ENCODE measurements around the gene NPC1. TPM values are rescaled to one million over a fixed set of nuclear protein-coding genes. Genes with fewer than 3 reads are reported as not detected.

Gene NPC1
- total RNA-seq, 1 experiment from 2014 or later: 39.6 TPM

- intact Hi-C loops (cut with micrococcal nuclease; ENCODE audit: unreplicated experiment): no loop called here
- H3K27me3 ChIP-seq (ENCODE audit: insufficient read depth, low read depth): no peaks in the 10 kb centered on the region
- H3K4me2 ChIP-seq: peak overlapping the region; percentile 63; the same call in 1 of the 2 replicates
- CTCF ChIA-PET: no interaction called here
- TF ChIP-seq EZH2 (IDR thresholded peaks at IDR 0.05; ENCODE audit: low read depth): no peak
- no peak for TF ChIP-seq CTCF (conservative IDR thresholded peaks at IDR 0.05)
- no peak overlapping the region for H3K4me3 ChIP-seq
- POLR2A ChIA-PET (ENCODE audit: unreplicated experiment): no interaction called here
- peak overlapping the region; percentile 74 for H3K27ac ChIP-seq
- DNase-seq: no peak
- H3F3A ChIP-seq (ENCODE audit: insufficient read depth, low read depth): peaks cover 9% of the 10 kb centered on the region; the same call in 1 of the 2 replicates
- no peaks in the 10 kb centered on the region for H4K20me1 ChIP-seq (ENCODE audit: insufficient read depth)
- no TSS peak for BruUV-seq (replicated peaks)
- peaks cover 15% of the 10 kb centered on the region for H3K79me2 ChIP-seq (ENCODE audit: low read depth)
- H3K9me2 ChIP-seq (ENCODE audit: insufficient read depth): no peaks in the 10 kb centered on the region
- H2AFZ ChIP-seq: no peak overlapping the region
- H3K9me3 ChIP-seq (ENCODE audit: insufficient read depth, low read depth): no peaks in the 10 kb centered on the region
- H3K4me1 ChIP-seq (replicated peaks; ENCODE audit: insufficient read depth): peaks cover 19% of the 10 kb centered on the region
- peaks cover 7% of the 10 kb centered on the region; the same call in 1 of the 2 replicates for H3K36me3 ChIP-seq (ENCODE audit: low read depth)
Measured at GRCh38 chr18:23574611-23575308, 11.5 kb downstream of the NPC1 start.

DNA sequence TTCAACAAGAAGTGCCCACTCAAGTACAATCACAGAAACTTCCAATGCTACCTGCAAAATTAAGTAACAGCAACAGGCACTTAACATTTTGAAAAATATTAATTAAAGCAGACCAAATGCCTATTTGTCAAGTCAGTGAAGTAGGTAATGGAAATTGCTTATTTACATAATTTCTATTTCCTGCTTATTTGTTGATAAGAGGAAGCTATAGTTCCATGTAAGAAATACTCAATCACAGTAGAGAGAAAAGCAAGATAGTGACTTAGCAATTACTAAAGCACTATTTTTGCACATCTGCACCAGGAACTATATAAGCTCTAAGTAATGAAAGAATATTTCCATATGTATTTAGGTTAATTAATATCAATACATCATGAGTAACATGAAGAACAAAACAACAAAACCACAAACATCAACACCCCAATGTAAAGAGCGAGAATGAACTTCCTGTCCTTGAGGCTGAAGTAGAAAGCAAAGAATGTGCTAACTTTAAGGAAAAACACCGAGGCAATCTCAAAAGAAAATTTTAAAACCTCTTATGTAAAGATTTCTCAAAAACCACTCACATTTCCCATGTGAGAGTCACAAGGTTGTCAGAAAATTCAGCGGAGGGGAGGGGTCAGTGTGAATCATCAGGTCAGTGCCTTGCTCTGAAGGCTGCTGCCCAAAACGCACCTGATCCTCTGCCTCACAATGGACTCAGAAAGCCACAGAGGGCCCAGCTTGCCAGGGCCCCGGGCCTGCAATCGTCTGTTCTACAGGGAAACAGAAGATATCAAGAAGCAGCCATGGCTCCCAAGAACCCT is 12.5 kb downstream of the NPC1 start:
- H3K9me2 ChIP-seq (ENCODE audit: insufficient read depth): no peaks in the 10 kb centered on the region
- ChIA-PET CTCF (interaction anchor here (0.6 kb wide), 1 partner anchor 15 kb away, joined by 6 read pairs; no protein-coding TSS in a partner anchor), POLR2A (ENCODE audit: unreplicated experiment) (no interaction called here)
- peak; percentile 36 to 76 for DNase-seq
- H3K4me3 ChIP-seq: no peak overlapping the region
- no peaks in the 10 kb centered on the region for H3K27me3 ChIP-seq (ENCODE audit: insufficient read depth, low read depth)
- H4K20me1 ChIP-seq (ENCODE audit: insufficient read depth): no peaks in the 10 kb centered on the region
- H3K27ac ChIP-seq: peak overlapping the region; percentile 74
- intact Hi-C loops (cut with micrococcal nuclease; ENCODE audit: unreplicated experiment): no loop called here
- no peak overlapping the region for H2AFZ ChIP-seq
- H3K9me3 ChIP-seq (ENCODE audit: insufficient read depth, low read depth): no peaks in the 10 kb centered on the region
- TF ChIP-seq EZH2 (IDR thresholded peaks at IDR 0.05; ENCODE audit: low read depth) (no peak), CTCF (conservative IDR thresholded peaks at IDR 0.05) (no peak)
- H3F3A ChIP-seq (ENCODE audit: insufficient read depth, low read depth): peaks cover 9% of the 10 kb centered on the region; the same call in 1 of the 2 replicates
- H3K79me2 ChIP-seq (ENCODE audit: low read depth): peaks cover 9% of the 10 kb centered on the region; the same call in 1 of the 2 replicates
- peaks cover 23% of the 10 kb centered on the region for H3K4me1 ChIP-seq (replicated peaks; ENCODE audit: insufficient read depth)
- peaks cover 7% of the 10 kb centered on the region; the same call in 1 of the 2 replicates for H3K36me3 ChIP-seq (ENCODE audit: low read depth)
- BruUV-seq (replicated peaks): no TSS peak
- H3K4me2 ChIP-seq: peak overlapping the region; percentile 63

DNA sequence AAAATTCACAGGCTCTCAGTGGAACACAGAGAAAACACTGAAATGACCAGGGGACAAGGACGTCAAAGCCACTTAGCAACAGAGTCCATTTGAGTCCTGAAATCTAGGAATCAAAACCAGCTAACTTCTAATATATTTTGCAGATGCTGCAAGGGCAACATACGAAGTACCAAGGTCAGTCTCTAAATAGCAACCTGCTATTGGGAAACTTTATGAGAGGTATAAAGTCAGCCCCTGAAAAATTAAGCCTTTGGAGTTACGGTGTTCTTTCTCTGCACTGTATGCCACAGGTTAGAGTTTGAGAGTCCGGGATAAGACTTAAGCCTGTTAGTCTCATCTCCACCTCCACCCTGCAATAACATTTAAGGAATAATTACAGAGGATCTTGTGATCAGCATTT is 13.3 kb downstream of the NPC1 start:
- no peak overlapping the region; the same call in 1 of the 2 replicates for H3K27ac ChIP-seq
- TF ChIP-seq CTCF (conservative IDR thresholded peaks at IDR 0.05) (no peak), EZH2 (IDR thresholded peaks at IDR 0.05; ENCODE audit: low read depth) (no peak)
- CTCF ChIA-PET: no interaction called here
- H3K4me3 ChIP-seq: no peak overlapping the region
- H3K27me3 ChIP-seq (ENCODE audit: insufficient read depth, low read depth): no peaks in the 10 kb centered on the region
- H4K20me1 ChIP-seq (ENCODE audit: insufficient read depth): no peaks in the 10 kb centered on the region
- H3K79me2 ChIP-seq (ENCODE audit: low read depth): peaks cover 9% of the 10 kb centered on the region; the same call in 1 of the 2 replicates
- intact Hi-C loops (cut with micrococcal nuclease; ENCODE audit: unreplicated experiment): no loop called here
- no peak overlapping the region for H3K4me2 ChIP-seq
- H3K9me3 ChIP-seq (ENCODE audit: insufficient read depth, low read depth): no peaks in the 10 kb centered on the region
- H3K36me3 ChIP-seq (ENCODE audit: low read depth): peaks cover 7% of the 10 kb centered on the region; the same call in 1 of the 2 replicates
- no peak for DNase-seq
- no peak overlapping the region for H2AFZ ChIP-seq
- peaks cover 25% of the 10 kb centered on the region for H3K4me1 ChIP-seq (replicated peaks; ENCODE audit: insufficient read depth)
- H3K9me2 ChIP-seq (ENCODE audit: insufficient read depth): no peaks in the 10 kb centered on the region
- no TSS peak for BruUV-seq (replicated peaks)
- peaks cover 9% of the 10 kb centered on the region; the same call in 1 of the 2 replicates for H3F3A ChIP-seq (ENCODE audit: insufficient read depth, low read depth)
- POLR2A ChIA-PET (ENCODE audit: unreplicated experiment): no interaction called here

Measured in PC-9 (cell line).